OCI-LY7 (cell line): ENCODE data around the gene FOXO6. TPM values are rescaled to one million over a fixed set of nuclear protein-coding genes. Genes with fewer than 3 reads are reported as not detected.

ENCODE experiments used
- BruUV-seq: library from RNA; stranded (reverse); fragments of 400-500 nt; replicated peaks from 2 replicates; lab custom pipeline; 2021; lab: Mats Ljungman, UMichigan
- CTCF ChIA-PET: fragments of 300-600 bp; sonication (Branson Sonifier 250); formaldehyde crosslinking; loops from one replicate; lab custom pipeline; 2022; ENCODE audit warnings: antibody characterized with exemption; ENCODE audit not compliant: unreplicated experiment; lab: Charles Lee
- POLR2A ChIA-PET: fragments of 300-600 bp; sonication (Branson Sonifier 250); formaldehyde crosslinking; loops from one replicate; lab custom pipeline; 2022; ENCODE audit warnings: antibody characterized with exemption; lab: Charles Lee
- DNase-seq: peaks from one replicate; pipeline ENCODE4 v3.0.0-alpha.2; 2015; ENCODE audit warnings: low spot score
- H2AFZ ChIP-seq: fragments of 200-600 bp; sonication (generic), shearing (Covaris generic); 2 replicates; pipeline ENCODE4 v1.6.1; 2014; ENCODE audit warnings: mild to moderate bottlenecking, antibody characterized with exemption, low read length, moderate library complexity
- H3K27ac ChIP-seq: fragments of 200-600 bp; sonication (generic); 2 replicates; pipeline ENCODE4 v1.5.1; 2014; ENCODE audit warnings: mixed run types, low read depth, mild to moderate bottlenecking, moderate library complexity, low read length, inconsistent platforms; ENCODE audit not compliant: poor library complexity, severe bottlenecking
- H3K36me3 ChIP-seq: fragments of 200-600 bp; sonication (generic); 2 replicates; pipeline ENCODE4 v1.6.1; 2014; ENCODE audit warnings: mild to moderate bottlenecking, antibody characterized with exemption, low read length, moderate library complexity, mixed read lengths; ENCODE audit not compliant: insufficient read depth
- H3K4me1 ChIP-seq: fragments of 200-600 bp; sonication (generic); 2 replicates; pipeline ENCODE4 v1.5.1; 2014; ENCODE audit warnings: mild to moderate bottlenecking, low read length; ENCODE audit not compliant: insufficient read depth, poor library complexity, severe bottlenecking
- H3K4me2 ChIP-seq: fragments of 200-600 bp; sonication (generic); 2 replicates; pipeline ENCODE4 v1.6.1; 2014; ENCODE audit warnings: mild to moderate bottlenecking, low read length
- H3K4me3 ChIP-seq: fragments of 200-600 bp; sonication (generic); 2 replicates; pipeline ENCODE4 v1.5.1; 2014; ENCODE audit warnings: mild to moderate bottlenecking, low read depth, low read length; ENCODE audit not compliant: poor library complexity, severe bottlenecking
- H3K79me2 ChIP-seq: fragments of 200-600 bp; sonication (generic); 2 replicates; pipeline ENCODE4 v1.6.1; 2016; ENCODE audit warnings: low read depth, mild to moderate bottlenecking, low read length, moderate library complexity, mixed read lengths; ENCODE audit not compliant: insufficient read depth
- H3K9me2 ChIP-seq: fragments of 200-600 bp; sonication (generic); 2 replicates; pipeline ENCODE4 v1.6.1; 2016; ENCODE audit warnings: mild to moderate bottlenecking, low read length, mixed read lengths; ENCODE audit not compliant: insufficient read depth
- H3K9me3 ChIP-seq: fragments of 200-600 bp; sonication (generic); 2 replicates; pipeline ENCODE4 v1.6.1; 2014; ENCODE audit warnings: mild to moderate bottlenecking, mixed run types, low read length, mixed read lengths
- H4K20me1 ChIP-seq: fragments of 200-600 bp; sonication (generic); 2 replicates; pipeline ENCODE4 v1.6.1; 2014; ENCODE audit warnings: mild to moderate bottlenecking, antibody characterized with exemption, low read length, moderate library complexity, mixed read lengths; ENCODE audit not compliant: insufficient read depth
- EZH2phosphoT487 ChIP-seq: fragments of 200-600 bp; sonication (generic); IDR thresholded peaks from 2 replicates; pipeline ENCODE4 v1.6.1; 2018; ENCODE audit warnings: low read depth, borderline replicate concordance, mild to moderate bottlenecking, mixed run types, antibody characterized with exemption, low read length, moderate library complexity, mixed read lengths
- intact Hi-C: fragments of 100-400 bp; cut with micrococcal nuclease; formaldehyde crosslinking; loops from one replicate; pipeline ENCODE4 v1.10.0; 2022; ENCODE audit not compliant: unreplicated experiment
- total RNA-seq, 2 experiments: library from RNA; depleted of rRNA in 1 of 2; stranded (reverse); fragments of >200 nt in 1 of 2; shearing (Covaris generic) in 1 of 2; gene quantifications; 2 replicates each; pipeline ENCODE4 v1.2.3, GENCODE V29; 2014 to 2022
- TF ChIP-seq, protein P1 (sequence below): fragments of 200-600 bp; sonication (generic); conservative IDR thresholded peaks from 2 replicates; pipeline ENCODE4 v1.5.1; 2014; ENCODE audit warnings: mild to moderate bottlenecking, antibody characterized with exemption, low read length, moderate library complexity, mixed read lengths

Gene FOXO6
- total RNA-seq, 2 experiments from 2014 or later: not detected

DNA sequence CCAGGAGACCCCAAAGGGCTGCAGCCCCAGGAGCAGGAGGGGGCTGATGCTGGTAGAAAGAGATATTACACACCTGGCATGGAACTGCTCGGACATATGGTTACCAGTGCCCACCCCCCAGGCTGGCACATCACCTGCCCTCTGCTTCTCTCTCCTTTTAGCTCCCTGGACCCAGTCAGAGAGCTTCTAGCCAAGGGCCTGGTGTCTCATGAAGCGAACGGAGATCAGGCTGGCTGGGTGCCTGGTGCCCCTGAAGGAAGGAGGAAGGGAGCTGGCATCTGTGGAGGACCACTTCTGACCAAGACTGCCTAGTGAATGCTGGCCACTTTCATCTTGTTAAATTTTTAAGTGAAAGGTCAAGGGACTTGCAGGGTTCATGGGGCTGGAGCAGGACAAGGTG, 53.1 kb downstream of the FOXO6 start:
- no peak for DNase-seq
- Histone ChIP-seq H3K27ac (no peak overlapping the region), H3K9me2 (no peaks in the 10 kb centered on the region), H3K4me3 (no peak overlapping the region), H2AFZ (no peak overlapping the region), H3K79me2 (no peaks in the 10 kb centered on the region), H3K9me3 (no peaks in the 10 kb centered on the region), H3K4me1 (no peaks in the 10 kb centered on the region), H3K36me3 (no peaks in the 10 kb centered on the region), H3K4me2 (no peak overlapping the region), H4K20me1 (no peaks in the 10 kb centered on the region)
- TF ChIP-seq, protein P1, sequence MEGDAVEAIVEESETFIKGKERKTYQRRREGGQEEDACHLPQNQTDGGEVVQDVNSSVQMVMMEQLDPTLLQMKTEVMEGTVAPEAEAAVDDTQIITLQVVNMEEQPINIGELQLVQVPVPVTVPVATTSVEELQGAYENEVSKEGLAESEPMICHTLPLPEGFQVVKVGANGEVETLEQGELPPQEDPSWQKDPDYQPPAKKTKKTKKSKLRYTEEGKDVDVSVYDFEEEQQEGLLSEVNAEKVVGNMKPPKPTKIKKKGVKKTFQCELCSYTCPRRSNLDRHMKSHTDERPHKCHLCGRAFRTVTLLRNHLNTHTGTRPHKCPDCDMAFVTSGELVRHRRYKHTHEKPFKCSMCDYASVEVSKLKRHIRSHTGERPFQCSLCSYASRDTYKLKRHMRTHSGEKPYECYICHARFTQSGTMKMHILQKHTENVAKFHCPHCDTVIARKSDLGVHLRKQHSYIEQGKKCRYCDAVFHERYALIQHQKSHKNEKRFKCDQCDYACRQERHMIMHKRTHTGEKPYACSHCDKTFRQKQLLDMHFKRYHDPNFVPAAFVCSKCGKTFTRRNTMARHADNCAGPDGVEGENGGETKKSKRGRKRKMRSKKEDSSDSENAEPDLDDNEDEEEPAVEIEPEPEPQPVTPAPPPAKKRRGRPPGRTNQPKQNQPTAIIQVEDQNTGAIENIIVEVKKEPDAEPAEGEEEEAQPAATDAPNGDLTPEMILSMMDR: no peak
- no peak for TF ChIP-seq EZH2phosphoT487
- intact Hi-C loops: loop anchor here (10.0 kb wide), 1 partner anchor 49 kb away; the partner anchor contains the start of gene FOXO6
- POLR2A ChIA-PET: no interaction called here
- CTCF ChIA-PET: no interaction called here
- no TSS peak for BruUV-seq

DNA sequence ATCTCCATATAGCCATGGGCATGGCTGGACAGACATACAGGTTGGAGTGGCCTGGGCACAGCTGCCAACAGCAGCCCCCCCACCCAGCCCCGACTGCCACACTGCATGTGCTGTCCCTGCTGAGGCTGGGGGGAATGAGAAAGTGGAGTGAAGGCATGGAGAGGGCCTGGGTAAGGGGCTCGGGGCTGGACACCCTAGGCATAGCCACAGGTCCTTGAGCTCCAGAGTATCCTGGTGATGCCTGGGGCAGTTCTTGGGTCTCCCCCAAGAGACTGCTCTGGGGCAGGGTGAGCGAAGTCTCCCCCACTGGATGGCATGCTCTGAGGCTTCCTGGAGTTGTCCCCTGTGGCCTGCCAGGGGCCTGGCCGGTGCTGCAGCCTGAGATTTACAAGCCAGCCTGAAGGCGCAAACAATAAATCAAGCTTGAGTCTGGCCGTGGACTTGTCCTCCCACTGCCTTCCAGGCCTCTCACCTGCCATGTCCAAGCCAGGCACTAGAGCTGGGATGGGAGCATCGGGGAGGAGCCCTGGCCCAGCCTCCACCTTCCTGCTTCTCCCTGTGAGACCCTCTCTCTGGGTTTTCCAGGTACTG, 53.6 kb downstream of the FOXO6 start:
- no peak for DNase-seq
- no peaks in the 10 kb centered on the region for H4K20me1 ChIP-seq
- H3K79me2 ChIP-seq: no peaks in the 10 kb centered on the region
- H2AFZ ChIP-seq: no peak overlapping the region
- H3K4me2 ChIP-seq: no peak overlapping the region
- ChIA-PET POLR2A (interaction anchor here (0.6 kb wide), 1 partner anchor 1566 kb away, joined by 3 read pairs; no protein-coding TSS in a partner anchor), CTCF (no interaction called here)
- no peaks in the 10 kb centered on the region for H3K9me3 ChIP-seq
- intact Hi-C loops: loop anchor here (10.0 kb wide), 1 partner anchor 50 kb away; the partner anchor contains the start of gene FOXO6
- BruUV-seq: no TSS peak
- no peaks in the 10 kb centered on the region for H3K4me1 ChIP-seq
- H3K36me3 ChIP-seq: no peaks in the 10 kb centered on the region
- no peak overlapping the region for H3K4me3 ChIP-seq
- no peaks in the 10 kb centered on the region for H3K9me2 ChIP-seq
- H3K27ac ChIP-seq: no peak overlapping the region
- no peak for TF ChIP-seq EZH2phosphoT487
- TF ChIP-seq, protein P1: no peak

DNA sequence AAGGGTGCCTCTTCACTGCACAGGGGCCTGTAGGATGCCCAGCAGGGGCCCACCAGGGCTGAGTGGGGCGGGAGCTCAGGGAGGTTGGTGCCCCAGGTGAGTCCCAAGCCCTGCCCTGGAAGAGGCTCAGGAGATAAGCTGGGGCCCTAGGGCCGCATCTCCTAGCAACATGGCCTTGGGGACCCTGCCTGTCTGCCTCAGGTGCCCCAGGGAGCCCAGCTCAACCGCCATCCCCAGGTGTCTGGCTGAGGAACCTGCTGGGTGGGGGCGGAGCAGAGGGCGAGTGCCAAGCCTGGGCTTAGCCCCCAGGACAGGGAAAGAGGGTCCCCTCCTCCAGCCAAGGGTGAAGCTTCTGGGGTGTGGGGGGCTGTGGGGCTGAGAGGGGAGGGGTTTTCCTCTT, 54.8 kb downstream of the FOXO6 start:
- Histone ChIP-seq H4K20me1 (no peaks in the 10 kb centered on the region), H3K4me2 (no peak overlapping the region), H3K79me2 (no peaks in the 10 kb centered on the region), H2AFZ (no peak overlapping the region), H3K9me2 (no peaks in the 10 kb centered on the region), H3K36me3 (no peaks in the 10 kb centered on the region), H3K27ac (no peak overlapping the region), H3K9me3 (no peaks in the 10 kb centered on the region), H3K4me1 (no peaks in the 10 kb centered on the region), H3K4me3 (no peak overlapping the region)
- no TSS peak for BruUV-seq
- intact Hi-C loops: loop anchor here (10.0 kb wide), 1 partner anchor 51 kb away; the partner anchor contains the start of gene FOXO6
- no peak for DNase-seq
- ChIA-PET POLR2A (no interaction called here), CTCF (interaction anchor here (0.9 kb wide), 1 partner anchor 56 kb away, joined by 3 read pairs; no protein-coding TSS in a partner anchor)
- TF ChIP-seq, protein P1: no peak
- no peak for TF ChIP-seq EZH2phosphoT487
